Measurements from ENCODE around the gene ZNF746. TPM values are rescaled to one million over a fixed set of nuclear protein-coding genes. Genes with fewer than 3 reads are reported as not detected.
A peak's percentile ranks its signal among the peaks of the same experiment; 100 is the strongest.

The ZNF746 gene
- polyA plus RNA-seq, 3 donors: 7.5 to 25.6 (median 8.1) TPM

DNA sequence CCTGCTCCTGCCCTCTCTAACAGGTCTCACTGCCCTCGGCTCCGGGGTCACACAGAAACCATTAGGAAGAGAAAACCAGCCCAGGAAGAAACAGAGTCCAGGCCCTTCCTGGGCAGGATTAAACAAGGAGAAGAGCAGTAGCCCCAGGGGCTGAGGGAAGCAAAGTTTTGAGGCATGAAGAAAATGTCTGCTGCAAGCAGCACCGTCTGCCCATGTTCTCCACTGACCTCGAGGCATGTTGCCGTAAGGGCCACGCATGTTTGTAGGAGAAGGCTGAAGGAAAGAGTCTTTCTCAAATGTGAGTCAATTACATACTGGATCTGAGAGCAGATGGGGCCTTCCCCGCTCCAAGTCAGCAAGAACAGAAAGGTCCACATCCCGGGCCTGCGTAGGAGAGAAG, 4.2 kb downstream of the ZNF746 start:
- Histone ChIP-seq H3K27me3 (ENCODE audit: control insufficient read depth in 2 of 2, insufficient read depth in 2 of 2, low read length in 2 of 2) (no peaks in the 10 kb centered on the region), H3K4me1 (ENCODE audit: control insufficient read depth in 1 of 2, insufficient read depth in 2 of 2, low read length in 2 of 2) (peaks cover 33 to 37% of the 10 kb centered on the region in 2 donors), H2AFZ (ENCODE audit: insufficient read depth, low read depth, low read length, poor library complexity, severe bottlenecking) (no peak overlapping the region), H3K79me2 (ENCODE audit: insufficient read depth, low read length) (peaks cover 32% of the 10 kb centered on the region), H3K36me3 (replicated peaks in 1 of 2; ENCODE audit: control insufficient read depth in 1 of 2, insufficient read depth in 2 of 2, low read length in 2 of 2) (peaks cover 52 to 58% of the 10 kb centered on the region in 2 donors), H3K4me2 (replicated peaks; ENCODE audit: extremely low read depth, low read length, poor library complexity, severe bottlenecking) (no peak overlapping the region), H3K4me3 (replicated peaks in 1 of 3; ENCODE audit: low read depth in 2 of 3, low read length in 3 of 3) (no peak overlapping the region), H4K20me1 (ENCODE audit: insufficient read depth, low read length) (peaks cover 80% of the 10 kb centered on the region), H3K9ac (ENCODE audit: insufficient read depth, low read length, poor library complexity, severe bottlenecking) (no peak overlapping the region), H3K27ac (ENCODE audit: low read depth in 1 of 2, low read length in 2 of 2) (no peak overlapping the region), H3K9me3 (replicated peaks in 1 of 2; ENCODE audit: control insufficient read depth in 1 of 2, insufficient read depth in 1 of 2, low read length in 2 of 2) (no peaks in the 10 kb centered on the region)
- DNase-seq: no peak
- intact Hi-C loops (cut with micrococcal nuclease): loop anchor here (10.0 kb wide), 2 partner anchors 281 to 1291 kb away; partner anchors contain the start of gene ZNF467 (in 1 of the 2)
- H3K4me1 Mint-ChIP-seq: peaks cover 32% of the 10 kb centered on the region
- H3K36me3 Mint-ChIP-seq: peaks cover 61 to 63% of the 10 kb centered on the region in 2 donors
- 99% methylated on average over 6 of the region's 9 CpGs for WGBS (ENCODE audit: insufficient coverage)
- peak overlapping the region in 4 of 7 donors; percentile 28 to 80 (median 44) for H3K27ac Mint-ChIP-seq
- peaks cover 0 to 4% (median 3%) of the 10 kb centered on the region in 3 donors for H3K27me3 Mint-ChIP-seq (ENCODE audit: low read depth in 3 of 3)
- H3K4me3 Mint-ChIP-seq: no peak overlapping the region
- H3K9me3 Mint-ChIP-seq: no peaks in the 10 kb centered on the region
- TF ChIP-seq, protein P1, sequence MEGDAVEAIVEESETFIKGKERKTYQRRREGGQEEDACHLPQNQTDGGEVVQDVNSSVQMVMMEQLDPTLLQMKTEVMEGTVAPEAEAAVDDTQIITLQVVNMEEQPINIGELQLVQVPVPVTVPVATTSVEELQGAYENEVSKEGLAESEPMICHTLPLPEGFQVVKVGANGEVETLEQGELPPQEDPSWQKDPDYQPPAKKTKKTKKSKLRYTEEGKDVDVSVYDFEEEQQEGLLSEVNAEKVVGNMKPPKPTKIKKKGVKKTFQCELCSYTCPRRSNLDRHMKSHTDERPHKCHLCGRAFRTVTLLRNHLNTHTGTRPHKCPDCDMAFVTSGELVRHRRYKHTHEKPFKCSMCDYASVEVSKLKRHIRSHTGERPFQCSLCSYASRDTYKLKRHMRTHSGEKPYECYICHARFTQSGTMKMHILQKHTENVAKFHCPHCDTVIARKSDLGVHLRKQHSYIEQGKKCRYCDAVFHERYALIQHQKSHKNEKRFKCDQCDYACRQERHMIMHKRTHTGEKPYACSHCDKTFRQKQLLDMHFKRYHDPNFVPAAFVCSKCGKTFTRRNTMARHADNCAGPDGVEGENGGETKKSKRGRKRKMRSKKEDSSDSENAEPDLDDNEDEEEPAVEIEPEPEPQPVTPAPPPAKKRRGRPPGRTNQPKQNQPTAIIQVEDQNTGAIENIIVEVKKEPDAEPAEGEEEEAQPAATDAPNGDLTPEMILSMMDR (IDR thresholded peaks at IDR 0.05): no peak

DNA sequence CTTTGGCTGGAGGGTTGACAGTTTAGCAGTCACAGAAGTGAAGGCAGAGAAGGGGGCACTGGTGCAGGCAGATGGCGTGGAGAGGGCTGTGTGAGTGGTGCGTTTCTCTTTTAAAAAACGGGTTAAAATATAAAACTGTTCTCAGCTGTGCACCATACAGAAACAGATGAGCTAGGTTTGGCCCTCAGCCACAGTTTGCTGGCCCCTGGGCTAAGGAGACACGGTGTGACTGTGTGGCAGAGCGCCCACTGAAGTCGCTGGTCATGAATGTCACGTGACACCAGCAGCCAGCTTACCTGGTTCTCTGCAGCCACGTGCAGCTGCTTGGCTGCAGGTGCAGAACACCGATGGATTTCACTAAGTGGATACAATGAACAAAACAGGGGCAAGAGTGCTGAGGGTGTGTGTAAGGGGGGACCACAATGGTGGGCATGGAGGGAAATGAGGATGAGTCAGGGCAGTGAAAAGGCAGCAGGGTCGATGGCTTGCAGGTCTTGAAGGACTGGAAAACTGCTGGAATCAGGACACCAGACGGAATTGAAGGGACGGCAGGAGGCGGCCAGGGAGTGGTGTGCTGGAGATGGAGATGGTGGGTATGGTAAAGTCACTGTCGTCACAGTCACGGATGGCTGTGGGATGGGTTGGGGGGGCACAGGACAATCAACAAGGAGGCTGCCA, 7.4 kb downstream of the ZNF746 start:
- no peak overlapping the region for H3K4me3 Mint-ChIP-seq
- Histone ChIP-seq H3K27me3 (ENCODE audit: control insufficient read depth in 2 of 2, insufficient read depth in 2 of 2, low read length in 2 of 2) (no peaks in the 10 kb centered on the region), H3K9ac (ENCODE audit: insufficient read depth, low read length, poor library complexity, severe bottlenecking) (no peak overlapping the region), H3K4me2 (replicated peaks; ENCODE audit: extremely low read depth, low read length, poor library complexity, severe bottlenecking) (no peak overlapping the region), H3K4me1 (ENCODE audit: control insufficient read depth in 1 of 2, insufficient read depth in 2 of 2, low read length in 2 of 2) (peaks cover 12 to 13% of the 10 kb centered on the region in 2 donors), H3K79me2 (ENCODE audit: insufficient read depth, low read length) (peaks cover 11% of the 10 kb centered on the region), H3K4me3 (replicated peaks in 1 of 3; ENCODE audit: low read depth in 2 of 3, low read length in 3 of 3) (no peak overlapping the region), H3K36me3 (replicated peaks in 1 of 2; ENCODE audit: control insufficient read depth in 1 of 2, insufficient read depth in 2 of 2, low read length in 2 of 2) (peaks cover 74 to 89% of the 10 kb centered on the region in 2 donors), H4K20me1 (ENCODE audit: insufficient read depth, low read length) (peaks cover 96% of the 10 kb centered on the region), H2AFZ (ENCODE audit: insufficient read depth, low read depth, low read length, poor library complexity, severe bottlenecking) (no peak overlapping the region), H3K9me3 (replicated peaks in 1 of 2; ENCODE audit: control insufficient read depth in 1 of 2, insufficient read depth in 1 of 2, low read length in 2 of 2) (no peaks in the 10 kb centered on the region), H3K27ac (ENCODE audit: low read depth in 1 of 2, low read length in 2 of 2) (no peak overlapping the region)
- no peaks in the 10 kb centered on the region for H3K9me3 Mint-ChIP-seq
- H3K36me3 Mint-ChIP-seq: peaks cover 87 to 93% of the 10 kb centered on the region in 2 donors
- DNase-seq: no peak
- TF ChIP-seq, protein P1 (IDR thresholded peaks at IDR 0.05): no peak
- intact Hi-C loops (cut with micrococcal nuclease): loop anchor here (10.0 kb wide), 2 partner anchors 285 to 1295 kb away; partner anchors contain the start of gene ZNF467 (in 1 of the 2)
- peak overlapping the region in 4 of 7 donors; percentile 5 to 54 (median 42) for H3K27ac Mint-ChIP-seq
- 96% methylated on average over 13 of the region's 15 CpGs for WGBS (ENCODE audit: insufficient coverage)
- peaks cover 12% of the 10 kb centered on the region for H3K4me1 Mint-ChIP-seq
- peaks cover 0 to 4% (median 2%) of the 10 kb centered on the region in 3 donors for H3K27me3 Mint-ChIP-seq (ENCODE audit: low read depth in 3 of 3)

Data from CD14-positive monocyte (primary cell).